HepG2 (cell line): ENCODE results near the gene ZNF814. TPM values are rescaled to one million over a fixed set of nuclear protein-coding genes. Genes with fewer than 3 reads are reported as not detected.
A peak's percentile ranks its signal among the peaks of the same experiment; 100 is the strongest.

Source experiments
- FIP1L1 ChIP-seq: fragments of 200-400 bp; formaldehyde crosslinking; IDR thresholded peaks from 2 replicates; pipeline ENCODE4 v1.6.1; 2018; ENCODE audit warnings: low read depth, mild to moderate bottlenecking, low read length, moderate library complexity, borderline replicate concordance; ENCODE audit not compliant: insufficient read depth
- PHB2 ChIP-seq: fragments of 450-650 bp; IDR thresholded peaks from 2 replicates; pipeline ENCODE4 v1.6.1; 2018; ENCODE audit not compliant: partially characterized antibody
- PITX1 ChIP-seq: sonication (generic); formaldehyde crosslinking; IDR thresholded peaks from 2 replicates; pipeline ENCODE4 v1.5.1; 2020; ENCODE audit warnings: mild to moderate bottlenecking, missing genetic modification reagents
- PLSCR1 ChIP-seq: sonication (generic); formaldehyde crosslinking; IDR thresholded peaks from 2 replicates; pipeline ENCODE4 v1.5.0; 2020; ENCODE audit warnings: missing genetic modification reagents, mild to moderate bottlenecking, borderline replicate concordance
- RBM39 ChIP-seq: fragments of 200-400 bp; formaldehyde crosslinking; IDR thresholded peaks from one replicate; pipeline ENCODE4 v1.6.1; 2018; ENCODE audit warnings: antibody characterized with exemption, mild to moderate bottlenecking, low read depth, low read length; ENCODE audit not compliant: poor library complexity, severe bottlenecking
- RFXANK ChIP-seq: IDR thresholded peaks from 2 replicates; pipeline ENCODE4 v1.6.1; 2016
- SIX4 ChIP-seq: sonication (generic); formaldehyde crosslinking; IDR thresholded peaks from 2 replicates; pipeline ENCODE4 v1.4.0; 2020; ENCODE audit warnings: missing genetic modification reagents
- ZBTB14 ChIP-seq: sonication (generic); formaldehyde crosslinking; IDR thresholded peaks from 2 replicates; pipeline ENCODE4 v1.4.0; 2020; ENCODE audit warnings: missing genetic modification reagents
- ZBTB40 ChIP-seq, 2 experiments: fragments of 450-650 bp in 1 of 2; sonication (generic) in 1 of 2; formaldehyde crosslinking in 1 of 2; IDR thresholded peaks; 2 replicates each; pipeline versions ENCODE4 v1.6.1 to v1.8.0; 2016 to 2022; ENCODE audit warnings: antibody characterized with exemption in 1 of 2, mild to moderate bottlenecking in 1 of 2, missing genetic modification reagents in 1 of 2
- ZEB1 ChIP-seq: IDR thresholded peaks from 2 replicates; pipeline ENCODE4 v1.6.1; 2012; ENCODE audit warnings: mild to moderate bottlenecking, low read depth, inconsistent platforms; ENCODE audit not compliant: insufficient replicate concordance
- ZGPAT ChIP-seq: IDR thresholded peaks from 2 replicates; pipeline ENCODE4 v1.6.1; 2016; ENCODE audit warnings: mild to moderate bottlenecking
- ZNF138 ChIP-seq: sonication (generic); formaldehyde crosslinking; IDR thresholded peaks from 2 replicates; pipeline ENCODE4 v1.5.0; 2020; ENCODE audit warnings: mild to moderate bottlenecking, low read depth, missing genetic modification reagents
- ZNF33A ChIP-seq: sonication (generic); formaldehyde crosslinking; IDR thresholded peaks from 2 replicates; pipeline ENCODE4 v1.5.1; 2020; ENCODE audit warnings: missing genetic modification reagents, mild to moderate bottlenecking, moderate library complexity, borderline replicate concordance
- ZNF713 ChIP-seq: sonication (generic); formaldehyde crosslinking; IDR thresholded peaks from 2 replicates; pipeline ENCODE4 v1.4.0; 2020; ENCODE audit warnings: mild to moderate bottlenecking, missing genetic modification reagents
- polyA plus RNA-seq, 8 experiments: library from polyadenylated mRNA; depleted of rRNA in 3 of 8; stranded (reverse) in 7 of 8; unstranded in 1 of 8; fragments of >200 nt; fragmentation: Illumina TruSeq in 4 of 8; extraction: Trizol in 4 of 8; gene quantifications; 2 replicates each; pipeline versions ENCODE4 v1.2.1 to v1.2.3, GENCODE V29; 2011 to 2016; ENCODE audit warnings: low read depth in 4 of 8, missing spikeins in 1 of 8, mixed read lengths in 1 of 8; ENCODE audit not compliant: insufficient read depth in 1 of 8
- total RNA-seq, 5 experiments: library from RNA; depleted of rRNA; stranded (reverse); fragments of >200 nt; fragmentation: Illumina TruSeq; extraction: Trizol; gene quantifications; 2 replicates each; pipeline ENCODE4 v1.2.3, GENCODE V29; 2016; ENCODE audit warnings: low read depth in 1 of 5

Gene ZNF814
- total and polyA plus RNA-seq, 2 of the 13 experiments (the other 11 are each of a cell fraction or from before 2014, with no cell fraction given), result 2.5 to 3.4 TPM

- TF ChIP-seq ZBTB40 (IDR thresholded peaks at IDR 0.05), result no peak
- peak; percentile 63; the same call in 1 of the 2 replicates for TF ChIP-seq ZBTB40 (CRISPR knock-in tag; IDR thresholded peaks at IDR 0.05)
- TF ChIP-seq PITX1, result no peak; the same call in 1 of the 2 replicates
- TF ChIP-seq FIP1L1, result no peak
- no peak for TF ChIP-seq RBM39
- TF ChIP-seq ZGPAT (CRISPR knock-in tag), result peak; percentile 67; the same call in 1 of the 2 replicates
- no peak for TF ChIP-seq ZBTB14 (CRISPR knock-in tag)
- no peak for TF ChIP-seq PLSCR1 (CRISPR knock-in tag)
- no peak for TF ChIP-seq ZNF138 (CRISPR knock-in tag)
- TF ChIP-seq ZNF33A (CRISPR knock-in tag), result no peak
- no peak for TF ChIP-seq RFXANK (CRISPR knock-in tag)
- peak; percentile 59 for TF ChIP-seq ZEB1
- TF ChIP-seq ZNF713 (CRISPR knock-in tag), result no peak
- no peak for TF ChIP-seq SIX4 (CRISPR knock-in tag)
- no peak for TF ChIP-seq PHB2
Observed at GRCh38 chr19:57814505-57815246, 74.2 kb downstream of the ZNF814 start, which contains the start of gene ZNF552 (continued).
